Activated naive CD4-positive, alpha-beta T cell (primary cell): ENCODE measurements around the gene CCDC97.
"Not testable (repeated sequence)": the region's sequence is repeated elsewhere in the genome, so short reads cannot be mapped to it uniquely, and the experiment has no call there.

ENCODE experiments used
- DNase-seq, 4 experiments: peaks; one replicate each; lab custom pipeline; 2025; lab: John Stamatoyannopoulos, UW

The CCDC97 gene

DNA sequence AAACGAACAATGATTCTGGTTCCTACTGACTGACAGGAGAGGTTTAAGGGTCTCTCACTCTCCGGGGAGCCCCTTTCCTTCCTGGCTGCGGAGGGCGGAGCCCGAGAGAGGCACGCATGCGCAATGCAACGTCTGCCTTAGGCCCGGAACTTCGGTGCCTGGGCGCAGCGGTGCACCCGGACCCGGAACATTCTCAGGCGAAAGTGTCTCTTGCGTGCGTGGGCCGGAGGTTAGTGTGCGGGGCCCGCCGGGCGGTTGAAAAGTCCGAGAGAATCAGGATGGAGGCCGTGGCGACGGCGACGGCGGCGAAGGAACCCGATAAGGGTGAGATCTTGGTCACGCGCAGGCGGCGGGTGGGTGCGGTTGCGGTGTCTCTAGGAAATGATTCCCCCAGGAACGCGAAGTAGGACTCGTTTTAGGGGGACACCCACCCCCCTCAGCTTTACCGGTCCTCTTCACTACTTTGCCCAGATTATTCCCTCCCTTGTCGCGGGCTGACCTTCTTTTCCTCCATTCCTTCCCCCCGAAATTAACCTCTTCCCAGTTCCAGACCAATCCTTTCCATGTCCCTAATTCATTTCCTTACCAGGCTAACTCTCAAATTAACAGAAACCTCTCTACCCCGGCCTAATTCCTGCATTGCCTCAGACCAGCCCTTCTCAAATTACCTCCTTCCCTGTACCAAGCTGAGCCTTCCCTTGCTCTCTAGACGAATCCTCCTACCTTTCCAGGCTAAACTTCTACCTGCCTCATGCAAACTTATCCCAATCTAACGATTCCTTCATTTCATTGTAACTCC, at the start of gene CCDC97:
Gene CCDC97, plus strand, starts transcription at position 140 of the 799 bp plus-strand sequence. Its CDS starts 139 bp downstream, at position 279.
- peak; percentile 73 to 85 (median 81) for DNase-seq

DNA sequence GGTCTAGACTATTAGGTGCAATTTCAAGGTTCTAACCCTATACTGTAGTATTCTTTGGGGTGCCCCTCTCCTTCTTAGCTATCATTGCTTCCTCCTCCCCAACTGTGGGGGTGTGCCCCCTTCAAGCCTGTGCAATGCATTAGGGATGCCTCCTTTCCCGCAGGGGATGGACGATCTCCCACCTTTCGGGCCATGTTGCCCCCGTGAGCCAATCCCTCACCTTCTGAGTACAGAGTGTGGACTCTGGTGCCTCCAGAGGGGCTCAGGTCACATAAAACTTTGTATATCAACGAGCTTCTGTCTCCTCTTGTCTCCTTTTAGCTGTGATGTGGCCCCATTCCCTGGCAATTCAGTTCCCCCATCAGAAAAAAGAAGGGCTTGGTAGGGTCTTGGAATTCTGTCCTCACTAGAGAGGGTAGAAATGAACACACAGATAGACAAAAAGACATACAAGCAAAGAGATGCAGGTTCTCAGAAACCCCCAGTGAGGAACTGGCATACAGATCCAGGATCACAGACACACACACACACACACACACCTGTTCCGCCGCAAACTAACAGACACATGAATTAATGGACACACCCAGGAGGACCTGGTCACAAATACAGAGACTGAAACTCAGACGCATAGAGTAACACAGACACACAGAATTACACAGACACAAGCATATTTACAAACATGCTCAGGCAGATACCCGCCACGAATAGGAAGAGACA, 48.3 kb upstream of the CCDC97 start:
- no peak for DNase-seq

DNA sequence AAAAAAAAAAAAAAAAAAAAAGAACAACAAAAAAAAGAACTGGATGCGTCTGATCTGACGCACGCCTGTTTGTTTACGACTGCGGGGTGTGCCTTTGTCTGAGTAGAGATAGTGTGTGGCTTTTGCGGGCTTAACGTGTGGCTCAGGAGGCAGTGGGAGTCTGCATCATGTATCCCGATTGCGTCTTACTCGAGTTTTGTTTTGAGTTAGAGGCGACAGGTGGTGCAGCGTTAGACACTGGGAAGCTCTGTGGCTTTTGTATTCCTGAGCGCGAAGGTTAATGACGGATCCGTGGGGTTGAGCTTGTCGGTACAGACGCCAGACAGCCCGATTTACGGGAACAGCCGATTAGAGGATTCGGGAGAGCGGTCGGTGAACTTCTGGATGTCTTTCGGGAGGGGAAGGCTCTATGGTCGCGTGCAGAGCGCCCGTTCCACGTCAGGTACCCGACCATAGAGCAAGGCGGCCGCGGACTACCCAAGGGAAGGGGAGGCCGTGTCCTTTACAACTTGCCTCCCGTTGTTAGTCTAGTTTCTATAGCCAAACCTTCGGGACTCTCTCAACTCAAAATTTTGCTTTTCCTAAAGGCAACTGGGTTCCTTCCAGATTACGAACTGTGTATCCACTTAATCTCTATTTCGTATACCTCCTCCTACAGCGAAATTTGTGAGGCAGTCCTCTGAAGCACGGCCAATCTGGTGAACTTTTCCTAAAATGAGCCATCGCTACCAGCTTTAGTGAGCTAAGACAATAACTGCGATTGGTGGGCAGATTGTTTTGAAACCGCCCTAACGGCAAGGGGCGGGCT, 46.7 kb upstream of the CCDC97 start:
- DNase-seq: peak; percentile 45 to 68 (median 66)

DNA sequence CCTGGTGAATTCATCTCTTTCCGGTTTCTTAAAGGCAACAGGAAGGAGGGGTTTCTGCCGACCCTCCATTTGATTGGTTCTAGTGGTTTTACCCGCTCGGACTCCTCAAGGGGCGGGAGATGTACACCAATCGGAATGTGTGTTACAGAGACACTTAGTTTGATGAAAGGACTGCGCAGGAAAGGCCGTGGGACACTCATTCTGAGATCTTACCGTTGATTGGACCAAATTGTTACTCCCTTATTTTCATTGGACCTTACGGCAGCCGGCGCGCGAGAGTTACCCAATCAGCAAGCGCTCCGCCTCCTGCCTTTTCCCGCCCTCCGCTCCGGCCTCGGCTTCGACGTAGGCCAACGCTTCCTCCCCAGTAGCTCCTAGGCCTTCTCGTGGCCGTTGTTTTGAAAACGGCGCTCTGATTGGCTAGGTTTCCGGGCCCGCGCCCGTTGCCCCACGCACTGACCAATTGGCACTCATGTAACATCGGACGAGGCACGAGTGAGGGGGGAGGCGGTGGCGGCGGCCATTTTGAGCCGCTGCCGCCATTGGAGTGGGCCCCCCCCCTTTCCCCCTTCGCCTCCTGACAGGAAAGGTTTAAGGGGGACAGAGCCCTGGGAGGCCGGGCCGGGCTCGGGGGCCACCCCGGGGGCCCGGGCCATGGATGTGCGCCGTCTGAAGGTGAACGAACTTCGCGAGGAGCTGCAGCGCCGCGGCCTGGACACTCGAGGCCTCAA, 46.0 kb upstream of the CCDC97 start, which contains the start of gene HNRNPUL1:
Gene HNRNPUL1, plus strand, starts transcription at position 523 of the 731 bp plus-strand sequence. Its CDS starts 132 bp downstream, at position 655.
- peak; percentile 98 to 99 (median 98) for DNase-seq

DNA sequence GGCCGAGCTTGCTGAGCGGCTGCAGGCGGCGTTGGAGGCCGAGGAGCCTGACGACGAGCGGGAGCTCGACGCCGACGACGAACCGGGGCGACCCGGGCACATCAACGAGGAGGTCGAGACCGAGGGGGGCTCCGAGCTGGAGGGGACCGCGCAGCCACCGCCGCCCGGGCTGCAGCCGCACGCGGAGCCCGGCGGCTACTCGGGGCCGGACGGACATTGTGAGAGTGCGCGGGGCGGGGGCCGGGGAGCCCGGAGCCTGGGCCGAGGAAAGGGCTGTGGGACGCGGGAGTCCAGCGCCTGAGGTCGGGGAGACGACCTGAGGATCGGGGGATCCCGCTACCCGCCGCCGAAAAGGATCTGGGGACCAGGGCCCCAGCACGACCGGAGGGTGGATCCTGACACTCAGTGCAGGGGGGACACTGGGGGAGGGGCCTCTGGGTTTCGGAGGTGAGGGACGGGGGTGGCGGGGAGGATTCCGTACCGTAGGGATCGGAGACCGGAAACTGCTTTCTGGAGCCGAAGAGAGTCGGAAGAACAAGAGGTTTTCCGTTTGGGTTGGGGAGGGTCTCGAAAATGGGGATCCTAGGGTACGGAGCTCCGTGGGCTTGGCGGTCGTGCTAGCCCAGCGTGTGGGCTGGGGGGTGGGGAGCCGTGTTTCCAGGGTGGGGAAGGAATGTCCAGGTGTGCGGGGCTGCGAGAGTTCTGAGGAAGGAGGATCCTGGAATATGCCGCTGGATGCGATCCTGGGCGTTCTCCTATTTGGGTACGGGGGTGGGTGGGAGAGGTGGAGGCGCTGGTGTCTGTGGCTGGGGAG, 45.2 kb upstream of the CCDC97 start:
- DNase-seq: peak; percentile 42 to 66 (median 44)

DNA sequence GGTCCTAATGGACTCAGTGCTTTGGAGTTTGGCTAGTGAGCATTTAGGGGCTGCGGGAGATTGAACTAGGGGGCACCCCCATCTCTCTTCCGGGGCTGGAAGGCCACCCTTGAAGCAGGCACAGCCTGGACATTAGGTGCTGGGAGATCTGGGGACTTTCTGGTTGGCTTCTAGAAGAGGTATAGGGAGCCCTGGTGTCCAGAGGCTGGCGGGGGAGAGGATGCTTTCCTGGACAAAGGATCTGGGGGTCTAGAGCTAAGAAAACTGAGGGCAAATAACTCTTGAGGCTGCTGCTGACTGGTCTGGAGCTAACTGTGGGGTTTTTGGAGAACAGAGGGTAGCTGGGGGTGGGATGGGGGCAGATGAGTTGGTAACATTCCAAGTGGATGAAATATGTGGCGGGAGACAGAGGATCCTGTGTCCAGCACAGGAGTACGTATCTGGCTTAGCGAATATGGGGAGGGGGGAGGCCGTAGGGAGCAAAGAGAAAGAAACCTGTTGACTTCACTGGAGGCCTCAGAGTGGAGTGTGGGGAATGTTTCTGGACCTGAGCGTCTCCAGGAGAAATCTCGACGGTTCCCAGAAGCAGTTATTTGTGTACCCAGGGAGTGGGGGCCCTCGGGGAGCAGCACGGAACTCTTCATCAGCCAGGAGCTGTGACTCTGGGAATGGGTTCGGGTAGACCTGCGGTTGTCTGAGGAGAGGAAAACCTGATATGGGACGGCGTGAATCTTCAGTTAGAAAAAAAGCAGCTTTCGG, 44.4 kb upstream of the CCDC97 start:
- DNase-seq: no peak

DNA sequence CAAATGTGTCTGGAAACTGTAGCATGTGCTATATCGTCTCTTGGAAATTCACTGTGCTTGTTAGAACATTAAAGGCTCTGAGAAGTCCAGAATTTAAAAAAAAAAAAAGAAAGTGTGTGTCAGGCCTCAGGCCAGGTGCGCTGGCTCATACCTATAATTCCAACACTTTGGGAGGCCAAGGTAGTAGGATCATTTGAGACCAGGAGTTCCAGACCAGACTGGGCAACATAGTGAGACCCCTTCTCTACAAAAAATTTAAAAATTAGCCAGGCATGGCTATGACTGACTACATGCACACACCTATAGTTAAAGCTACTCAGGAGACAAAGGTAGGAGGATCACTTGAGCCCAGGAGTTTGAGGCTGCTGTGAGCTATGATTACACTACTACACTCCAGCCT, 40.9 kb upstream of the CCDC97 start:
- DNase-seq: no peak

DNA sequence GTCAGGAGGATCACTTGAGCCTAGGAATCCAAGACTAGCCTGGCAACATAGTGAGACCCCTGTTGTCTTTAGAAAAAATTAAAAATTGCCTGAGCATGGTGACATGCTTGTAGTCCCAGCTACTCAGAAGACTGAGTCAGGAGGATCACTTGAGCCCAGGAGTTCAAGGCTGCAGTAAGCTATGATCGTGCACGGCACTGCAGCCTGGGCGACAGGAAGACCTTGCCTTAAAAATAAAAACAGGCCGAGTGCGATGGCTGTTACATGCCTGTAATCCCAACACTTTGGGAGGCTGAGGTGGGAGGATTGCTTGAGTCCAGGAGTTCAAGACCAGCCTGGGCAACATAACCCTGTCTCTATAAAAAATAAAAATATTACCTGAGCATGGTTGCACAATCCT, 40.4 kb upstream of the CCDC97 start:
- DNase-seq: no peak

DNA sequence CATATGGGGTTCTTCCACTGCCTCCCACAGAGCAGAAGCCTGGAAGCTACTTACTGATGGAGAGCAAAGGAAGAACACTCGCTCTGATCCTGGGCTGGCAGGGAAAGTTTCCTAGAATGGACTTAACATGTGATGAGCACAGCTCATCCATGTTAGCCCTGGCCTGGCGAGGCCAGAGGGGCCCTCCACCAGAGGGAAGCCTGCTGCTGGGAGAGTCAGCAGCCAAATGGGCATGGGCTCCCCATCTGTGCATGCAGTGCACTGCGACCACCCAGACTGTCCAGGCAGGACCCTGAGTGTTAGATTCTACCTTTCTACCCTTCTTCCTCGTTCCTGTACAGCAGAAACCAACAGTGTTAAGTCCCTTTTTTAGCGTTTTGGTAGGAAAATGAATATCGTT, 36.9 kb upstream of the CCDC97 start:
- DNase-seq: no peak

DNA sequence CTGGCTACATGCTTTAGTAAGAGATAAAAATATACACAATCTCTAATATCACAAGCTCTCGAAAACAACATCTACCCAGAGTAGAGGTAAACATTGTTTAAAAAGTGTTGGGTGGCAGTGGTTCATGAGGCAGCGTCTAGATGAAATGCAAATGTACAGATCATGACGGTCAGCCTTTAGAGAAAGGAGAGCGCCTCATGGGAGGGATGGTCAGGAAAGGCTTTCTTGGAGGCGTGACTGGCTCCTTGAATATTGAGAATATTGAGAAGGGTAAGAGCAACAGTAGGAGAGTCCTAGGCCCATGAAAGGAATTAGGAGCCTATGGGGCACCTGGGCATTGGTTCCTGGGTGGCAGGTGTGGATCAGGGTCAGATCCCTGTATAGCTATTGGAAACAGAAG, 35.2 kb upstream of the CCDC97 start:
- no peak for DNase-seq

DNA sequence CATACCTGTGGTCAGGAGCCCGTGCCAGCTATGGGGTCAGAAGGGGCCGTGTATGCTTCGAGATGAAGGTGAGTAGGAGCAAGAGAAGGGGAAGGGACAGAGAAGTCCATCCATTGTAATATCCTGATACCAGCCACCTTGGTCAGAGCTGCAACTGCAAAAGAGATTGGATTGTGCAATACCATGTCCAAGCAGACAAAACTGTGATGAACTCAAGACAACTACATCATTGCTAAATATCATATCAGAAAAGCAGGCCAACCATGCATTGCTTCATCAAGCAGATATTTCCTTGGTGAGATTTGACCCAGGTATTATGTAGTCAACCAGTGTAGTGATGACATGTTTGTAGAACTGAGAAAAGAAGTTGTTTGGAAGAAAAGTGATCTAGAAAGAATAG, 33.7 kb upstream of the CCDC97 start:
- no peak for DNase-seq

DNA sequence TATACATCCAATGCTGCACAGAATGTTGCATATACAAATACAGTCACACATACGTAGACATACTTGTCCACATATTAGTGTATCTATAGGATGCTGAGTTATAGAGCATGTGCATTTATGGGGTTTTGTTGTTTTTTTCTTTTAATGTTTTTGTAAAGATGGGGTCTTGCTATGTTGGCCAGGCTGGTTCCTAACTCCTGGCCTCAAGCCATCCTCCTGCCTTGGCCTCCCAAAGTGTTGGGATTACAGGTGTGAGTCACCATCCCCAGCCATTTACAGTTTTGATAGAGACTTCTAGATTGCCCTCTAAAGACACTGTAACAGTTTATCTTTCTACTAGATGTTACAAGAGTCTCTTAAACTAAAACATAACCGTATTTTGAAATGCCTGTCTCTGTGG, 31.5 kb upstream of the CCDC97 start:
- DNase-seq: no peak

DNA sequence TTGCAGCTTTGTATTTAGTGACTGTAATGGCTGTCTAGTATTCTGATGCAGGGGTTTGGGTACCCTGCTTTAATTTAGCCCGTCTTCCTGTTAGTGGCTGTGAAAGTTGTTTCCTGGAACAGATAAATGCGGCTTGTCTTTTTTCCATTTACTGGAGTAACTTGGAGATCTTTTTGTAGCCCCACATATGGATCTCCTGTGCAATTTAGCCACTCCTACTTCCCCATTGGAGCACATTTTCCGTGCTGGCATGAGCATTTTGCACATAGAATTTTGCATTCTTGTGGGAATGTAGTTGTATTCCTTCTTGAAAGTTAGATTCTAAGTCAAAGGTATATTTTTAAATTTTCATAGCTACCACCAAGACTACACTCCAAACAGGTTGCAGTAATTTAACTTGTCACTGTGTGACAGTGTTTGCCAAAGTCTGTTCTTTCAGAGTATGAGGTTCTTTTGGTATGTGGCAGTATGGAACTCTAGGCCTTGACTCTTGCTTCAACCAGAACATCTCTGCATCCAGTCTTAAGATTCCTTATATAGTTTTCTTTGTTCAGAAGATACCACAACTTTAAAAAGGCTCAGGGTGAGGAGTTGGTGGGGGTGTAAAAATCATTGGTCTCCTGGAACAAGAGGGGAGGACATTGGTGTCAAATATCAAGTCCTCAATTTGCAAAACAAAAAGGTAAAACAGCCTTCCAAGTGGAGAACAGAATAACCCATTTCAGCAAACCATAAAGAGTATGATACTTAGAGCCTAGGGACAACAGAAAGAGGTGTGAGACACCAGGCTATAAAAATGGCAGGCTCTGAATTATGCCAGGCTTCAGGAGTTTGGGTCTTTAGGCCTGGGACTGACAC, 21.1 kb upstream of the CCDC97 start:
- no peak for DNase-seq

DNA sequence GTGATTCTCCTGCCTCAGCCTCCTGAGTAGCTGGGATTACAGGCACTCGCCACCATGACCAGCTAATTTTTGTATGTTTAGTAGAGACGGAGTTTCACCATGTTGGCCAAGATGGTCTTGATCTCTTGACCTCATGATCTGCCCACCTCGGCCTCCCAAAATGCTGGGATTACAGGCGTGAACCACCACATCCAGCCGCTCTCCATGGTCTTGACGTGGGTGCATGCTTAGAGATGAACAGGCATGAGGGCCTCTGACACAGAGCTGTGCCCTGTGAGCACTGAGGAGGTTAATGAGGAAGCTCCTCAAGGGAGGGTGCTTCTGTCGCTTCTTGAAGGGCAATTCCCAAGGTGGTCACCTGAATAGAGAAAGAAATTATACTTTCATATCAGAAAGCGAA, 20.2 kb upstream of the CCDC97 start:
- not testable (repeated sequence) for DNase-seq

DNA sequence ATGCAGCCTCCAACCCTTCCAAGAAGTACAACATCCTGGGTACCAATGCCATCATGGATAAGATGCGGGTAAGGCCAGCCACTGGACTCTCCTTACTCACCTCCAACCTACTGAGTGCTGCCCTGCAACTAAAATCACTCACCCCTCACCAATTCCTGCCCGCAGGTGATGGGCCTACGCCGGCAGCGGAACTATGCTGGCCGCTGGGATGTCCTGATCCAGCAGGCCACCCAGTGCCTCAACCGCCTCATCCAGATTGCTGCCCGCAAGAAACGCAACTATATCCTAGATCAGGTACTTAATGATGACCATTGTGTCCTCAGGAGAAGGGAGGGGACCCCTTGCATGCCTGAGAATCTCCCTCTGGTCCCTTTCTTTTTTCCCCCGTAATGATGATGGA, 15.6 kb upstream of the CCDC97 start:
- DNase-seq: no peak

DNA sequence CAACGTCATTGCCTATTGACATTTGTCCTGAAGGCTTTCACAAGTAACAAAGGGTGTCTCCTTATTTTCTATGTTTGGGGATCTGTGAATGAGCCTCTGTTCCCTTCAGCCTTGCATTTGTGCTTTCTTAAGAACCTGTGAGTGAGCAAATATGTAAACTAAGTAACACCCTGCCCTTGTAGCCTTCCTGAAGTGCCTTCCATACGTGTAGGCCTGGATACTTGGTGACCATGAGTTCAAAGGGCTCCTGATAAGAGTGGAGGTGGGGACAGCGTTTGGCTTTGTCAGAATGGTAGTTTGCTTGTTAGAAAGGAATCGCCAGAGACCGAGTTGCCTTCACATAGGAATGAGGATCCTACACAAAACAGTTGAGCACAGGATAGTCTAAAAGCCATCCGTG, 14.5 kb upstream of the CCDC97 start:
- DNase-seq: no peak

DNA sequence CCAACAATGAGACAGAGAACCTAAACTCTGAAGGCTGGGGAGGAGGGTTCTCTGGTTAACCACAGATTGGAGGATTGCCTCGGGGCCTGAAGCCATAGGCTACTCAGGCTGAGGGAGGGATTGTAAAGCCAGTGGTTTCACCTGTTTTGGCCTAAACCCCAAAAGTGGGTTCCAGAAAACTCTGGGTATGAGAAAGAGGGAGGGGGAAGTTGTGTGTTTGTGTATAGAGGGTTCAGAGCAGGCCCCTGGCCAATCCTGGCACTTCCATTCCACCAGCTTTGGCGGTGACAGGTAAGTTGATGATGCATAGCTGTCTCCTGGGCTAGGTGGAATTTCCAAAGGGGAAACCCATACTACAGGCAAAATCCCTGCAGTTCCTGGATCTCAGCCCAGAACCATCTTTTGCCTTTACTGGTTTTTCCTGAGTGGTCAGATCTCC, 13.5 kb upstream of the CCDC97 start:
- no peak for DNase-seq

DNA sequence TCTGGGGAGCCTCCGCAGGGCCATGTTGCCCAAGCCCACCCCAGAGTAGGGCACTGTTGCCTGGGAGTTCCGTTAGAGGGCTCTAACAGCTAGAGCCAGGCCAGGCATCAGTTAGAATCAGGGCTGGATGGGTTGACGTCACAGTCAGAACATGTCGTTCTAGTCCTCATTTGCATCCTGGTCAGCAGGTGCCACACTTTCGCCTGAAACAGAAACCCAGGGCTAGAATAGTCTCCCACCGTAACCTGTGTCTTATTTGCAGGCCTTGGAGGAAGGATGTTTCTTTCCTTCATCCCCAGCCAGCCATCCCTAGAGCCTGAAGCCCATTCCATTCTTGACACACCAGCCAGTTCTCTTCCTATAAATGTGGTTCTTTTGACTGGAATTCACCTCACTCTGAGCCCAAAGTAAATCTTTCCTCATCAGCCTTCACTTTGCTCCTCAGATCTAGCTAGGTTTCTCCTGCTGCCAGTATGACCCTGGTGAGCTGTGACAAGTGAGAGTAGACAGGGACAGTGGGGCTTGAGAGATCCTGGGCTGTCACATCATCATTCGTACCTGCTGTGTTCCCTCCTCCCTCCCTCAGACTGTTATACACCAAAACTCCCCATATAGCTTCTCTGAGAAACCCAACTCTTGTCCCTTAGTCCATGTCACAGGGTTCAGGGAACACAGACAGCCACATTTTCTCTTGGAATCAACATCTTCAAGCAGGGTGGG, 12.2 kb upstream of the CCDC97 start:
- DNase-seq: no peak
